ENCODE results near the gene STK24.

STK24 gene

DNA sequence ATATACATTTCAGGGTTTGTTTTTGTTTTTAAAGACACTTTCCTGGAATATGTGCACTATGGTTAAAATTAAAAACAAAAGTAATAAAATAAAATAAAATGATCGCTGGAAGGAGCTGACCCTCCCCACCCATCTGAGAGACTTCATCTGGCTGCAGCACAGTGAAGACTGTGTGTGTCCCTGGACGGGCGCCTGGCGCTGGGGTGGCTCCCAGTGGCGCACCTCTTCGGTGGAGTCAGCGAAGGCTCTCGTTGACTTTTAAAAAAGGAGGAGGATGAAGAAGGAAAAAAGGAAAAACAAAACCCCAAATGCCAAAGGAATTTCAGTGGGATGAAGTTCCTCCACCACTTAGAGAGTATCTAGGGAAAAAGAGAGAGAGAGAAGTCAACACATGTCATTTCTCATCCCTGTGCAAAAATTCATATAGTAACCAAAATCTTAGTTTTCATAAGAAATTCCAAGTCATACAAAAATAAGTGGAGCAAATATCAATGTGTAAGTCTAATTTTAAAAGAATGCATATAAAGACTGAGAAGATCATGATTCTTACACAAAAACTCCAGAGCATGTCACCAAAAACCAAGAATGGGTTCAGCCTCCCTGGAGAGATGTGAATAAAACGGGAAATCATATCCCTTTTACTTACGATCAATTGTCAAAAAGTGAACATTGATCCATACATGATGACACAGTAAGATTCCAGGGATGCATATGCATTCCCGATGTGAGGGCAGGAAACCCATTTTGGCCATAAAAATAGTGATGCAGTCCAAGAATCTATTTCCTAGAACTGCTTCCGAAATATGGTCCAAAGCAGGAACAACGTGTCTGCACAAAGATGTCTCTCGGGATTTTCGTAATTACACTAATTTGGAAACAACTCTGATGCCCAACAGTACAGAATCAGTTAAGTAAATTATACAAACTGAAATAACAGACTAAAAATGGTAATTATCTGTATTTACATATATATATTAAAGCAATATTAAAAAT is 123.8 kb downstream of the STK24 start:
- peaks cover 6% of the 10 kb centered on the region for H3F3A ChIP-seq (ENCODE audit: control insufficient read depth, insufficient read depth)
- no peaks in the 10 kb centered on the region for H3K9me3 ChIP-seq (ENCODE audit: control insufficient read depth, insufficient read depth, low read length)
- no peak for TF ChIP-seq EZH2phosphoT487 (IDR thresholded peaks at IDR 0.05; ENCODE audit: borderline replicate concordance, low read length)
- TF ChIP-seq, protein P1, sequence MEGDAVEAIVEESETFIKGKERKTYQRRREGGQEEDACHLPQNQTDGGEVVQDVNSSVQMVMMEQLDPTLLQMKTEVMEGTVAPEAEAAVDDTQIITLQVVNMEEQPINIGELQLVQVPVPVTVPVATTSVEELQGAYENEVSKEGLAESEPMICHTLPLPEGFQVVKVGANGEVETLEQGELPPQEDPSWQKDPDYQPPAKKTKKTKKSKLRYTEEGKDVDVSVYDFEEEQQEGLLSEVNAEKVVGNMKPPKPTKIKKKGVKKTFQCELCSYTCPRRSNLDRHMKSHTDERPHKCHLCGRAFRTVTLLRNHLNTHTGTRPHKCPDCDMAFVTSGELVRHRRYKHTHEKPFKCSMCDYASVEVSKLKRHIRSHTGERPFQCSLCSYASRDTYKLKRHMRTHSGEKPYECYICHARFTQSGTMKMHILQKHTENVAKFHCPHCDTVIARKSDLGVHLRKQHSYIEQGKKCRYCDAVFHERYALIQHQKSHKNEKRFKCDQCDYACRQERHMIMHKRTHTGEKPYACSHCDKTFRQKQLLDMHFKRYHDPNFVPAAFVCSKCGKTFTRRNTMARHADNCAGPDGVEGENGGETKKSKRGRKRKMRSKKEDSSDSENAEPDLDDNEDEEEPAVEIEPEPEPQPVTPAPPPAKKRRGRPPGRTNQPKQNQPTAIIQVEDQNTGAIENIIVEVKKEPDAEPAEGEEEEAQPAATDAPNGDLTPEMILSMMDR (IDR thresholded peaks at IDR 0.05; ENCODE audit: low read depth, low read length, poor library complexity, severe bottlenecking): no peak
- peaks cover 15% of the 10 kb centered on the region for H3K4me1 ChIP-seq (ENCODE audit: control insufficient read depth, low read length)
- no peaks in the 10 kb centered on the region for H3K9me2 ChIP-seq (replicated peaks; ENCODE audit: control insufficient read depth, low read length)
- H3K36me3 ChIP-seq (ENCODE audit: control insufficient read depth, low read length): peaks cover 71% of the 10 kb centered on the region
- H3K79me2 ChIP-seq (ENCODE audit: control insufficient read depth, low read length): no peaks in the 10 kb centered on the region
- no peaks in the 10 kb centered on the region for H3K27me3 ChIP-seq (ENCODE audit: control insufficient read depth, low read length)
- H3K27ac ChIP-seq (ENCODE audit: low read depth, low read length): no peak overlapping the region
- H3K4me2 ChIP-seq (ENCODE audit: low read length): no peak overlapping the region
- peaks cover 9% of the 10 kb centered on the region; the same call in 1 of the 2 replicates for H4K20me1 ChIP-seq (ENCODE audit: control insufficient read depth, insufficient read depth, low read depth, low read length)
- H3K4me3 ChIP-seq (ENCODE audit: low read length): no peak overlapping the region

DNA sequence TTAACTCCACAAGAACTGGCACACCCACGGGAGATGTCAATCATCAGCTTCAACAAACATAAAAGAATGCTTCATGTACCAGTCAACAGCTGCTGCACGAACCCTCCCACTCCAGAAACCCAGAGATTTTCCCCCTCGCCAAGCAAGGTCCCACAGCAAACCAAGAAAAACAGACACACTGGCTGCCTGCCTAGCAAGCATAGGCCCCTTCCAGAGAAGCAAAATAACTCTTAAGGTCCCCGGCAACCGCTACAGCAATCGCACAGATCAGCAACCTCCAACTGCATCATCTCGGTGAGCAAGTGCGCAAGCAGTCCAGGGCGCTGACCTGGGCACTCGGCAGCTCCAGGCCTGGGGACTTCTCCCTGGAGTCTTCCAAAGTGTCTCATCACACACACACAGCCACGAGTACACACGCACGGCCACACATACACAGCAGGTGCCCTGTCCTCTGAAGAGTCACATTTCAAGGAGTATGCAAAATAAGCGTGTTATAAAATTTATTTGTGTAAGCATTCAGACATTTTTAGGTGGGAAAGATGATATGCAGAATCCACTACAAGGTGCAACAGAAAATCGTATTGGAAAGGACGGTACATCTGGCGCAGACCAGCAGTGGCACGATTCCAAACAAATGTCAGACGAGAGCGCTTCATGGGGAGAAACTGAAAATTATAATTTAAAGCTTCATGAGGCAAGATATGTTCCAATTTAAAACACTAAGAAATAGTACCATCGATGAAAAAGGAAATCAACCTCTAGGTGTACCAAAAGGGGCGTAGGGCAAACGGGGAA is 125.0 kb downstream of the STK24 start:
- H3K9me2 ChIP-seq (replicated peaks; ENCODE audit: control insufficient read depth, low read length): no peaks in the 10 kb centered on the region
- TF ChIP-seq, protein P1 (IDR thresholded peaks at IDR 0.05; ENCODE audit: low read depth, low read length, poor library complexity, severe bottlenecking): no peak
- no peak for TF ChIP-seq EZH2phosphoT487 (IDR thresholded peaks at IDR 0.05; ENCODE audit: borderline replicate concordance, low read length)
- H3K27me3 ChIP-seq (ENCODE audit: control insufficient read depth, low read length): no peaks in the 10 kb centered on the region
- H3K4me3 ChIP-seq (ENCODE audit: low read length): no peak overlapping the region
- H3K9me3 ChIP-seq (ENCODE audit: control insufficient read depth, insufficient read depth, low read length): no peaks in the 10 kb centered on the region
- no peaks in the 10 kb centered on the region for H3K79me2 ChIP-seq (ENCODE audit: control insufficient read depth, low read length)
- H3F3A ChIP-seq (ENCODE audit: control insufficient read depth, insufficient read depth): peaks cover 6% of the 10 kb centered on the region
- H3K4me1 ChIP-seq (ENCODE audit: control insufficient read depth, low read length): peaks cover 15% of the 10 kb centered on the region
- no peak overlapping the region for H3K27ac ChIP-seq (ENCODE audit: low read depth, low read length)
- peaks cover 9% of the 10 kb centered on the region; the same call in 1 of the 2 replicates for H4K20me1 ChIP-seq (ENCODE audit: control insufficient read depth, insufficient read depth, low read depth, low read length)
- H3K4me2 ChIP-seq (ENCODE audit: low read length): no peak overlapping the region
- peaks cover 67% of the 10 kb centered on the region for H3K36me3 ChIP-seq (ENCODE audit: control insufficient read depth, low read length)

DNA sequence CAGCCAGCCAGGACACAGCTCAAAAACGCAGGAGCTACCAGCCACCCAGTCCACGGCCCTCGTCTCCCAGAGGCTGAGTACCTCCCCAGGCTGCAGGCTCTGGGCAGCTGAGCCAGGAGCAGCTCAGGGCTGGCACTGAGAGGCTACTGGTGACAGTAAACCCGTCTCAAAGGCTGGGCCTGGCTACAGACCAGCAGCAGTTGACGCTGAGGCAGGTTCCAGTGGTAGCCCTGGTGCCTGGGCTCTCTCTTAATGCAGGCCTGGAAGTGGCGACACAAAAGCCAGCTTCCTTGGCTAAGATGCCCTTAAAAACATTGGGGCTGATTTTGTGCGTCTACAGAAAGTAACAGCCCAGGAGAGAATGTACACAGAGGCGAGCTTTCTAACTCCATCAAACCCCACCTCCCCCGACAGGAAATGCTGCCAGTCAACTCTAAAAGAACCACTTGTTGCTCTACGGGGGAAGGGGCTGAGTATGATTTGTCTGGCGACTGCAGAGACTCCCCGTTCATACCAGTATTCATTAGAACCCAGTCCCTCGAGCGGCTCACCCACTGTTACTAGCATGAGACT is 126.3 kb downstream of the STK24 start:
- Histone ChIP-seq H3K27ac (ENCODE audit: low read depth, low read length) (no peak overlapping the region), H3K4me1 (ENCODE audit: control insufficient read depth, low read length) (peaks cover 23% of the 10 kb centered on the region), H3F3A (ENCODE audit: control insufficient read depth, insufficient read depth) (peaks cover 6% of the 10 kb centered on the region), H3K27me3 (ENCODE audit: control insufficient read depth, low read length) (no peaks in the 10 kb centered on the region), H3K4me3 (ENCODE audit: low read length) (no peak overlapping the region), H3K36me3 (ENCODE audit: control insufficient read depth, low read length) (peaks cover 54% of the 10 kb centered on the region), H3K9me3 (ENCODE audit: control insufficient read depth, insufficient read depth, low read length) (no peaks in the 10 kb centered on the region), H4K20me1 (ENCODE audit: control insufficient read depth, insufficient read depth, low read depth, low read length) (peaks cover 9% of the 10 kb centered on the region; the same call in 1 of the 2 replicates), H3K4me2 (ENCODE audit: low read length) (no peak overlapping the region), H3K9me2 (replicated peaks; ENCODE audit: control insufficient read depth, low read length) (no peaks in the 10 kb centered on the region), H3K79me2 (ENCODE audit: control insufficient read depth, low read length) (no peaks in the 10 kb centered on the region)
- no peak for TF ChIP-seq EZH2phosphoT487 (IDR thresholded peaks at IDR 0.05; ENCODE audit: borderline replicate concordance, low read length)
- TF ChIP-seq, protein P1 (IDR thresholded peaks at IDR 0.05; ENCODE audit: low read depth, low read length, poor library complexity, severe bottlenecking): no peak
